ENCODE data around the gene OPRD1. TPM values are rescaled to one million over a fixed set of nuclear protein-coding genes. Genes with fewer than 3 reads are reported as not detected.

The OPRD1 gene
- total RNA-seq, 1 donor from 2014 or later = 0.72 TPM

DNA sequence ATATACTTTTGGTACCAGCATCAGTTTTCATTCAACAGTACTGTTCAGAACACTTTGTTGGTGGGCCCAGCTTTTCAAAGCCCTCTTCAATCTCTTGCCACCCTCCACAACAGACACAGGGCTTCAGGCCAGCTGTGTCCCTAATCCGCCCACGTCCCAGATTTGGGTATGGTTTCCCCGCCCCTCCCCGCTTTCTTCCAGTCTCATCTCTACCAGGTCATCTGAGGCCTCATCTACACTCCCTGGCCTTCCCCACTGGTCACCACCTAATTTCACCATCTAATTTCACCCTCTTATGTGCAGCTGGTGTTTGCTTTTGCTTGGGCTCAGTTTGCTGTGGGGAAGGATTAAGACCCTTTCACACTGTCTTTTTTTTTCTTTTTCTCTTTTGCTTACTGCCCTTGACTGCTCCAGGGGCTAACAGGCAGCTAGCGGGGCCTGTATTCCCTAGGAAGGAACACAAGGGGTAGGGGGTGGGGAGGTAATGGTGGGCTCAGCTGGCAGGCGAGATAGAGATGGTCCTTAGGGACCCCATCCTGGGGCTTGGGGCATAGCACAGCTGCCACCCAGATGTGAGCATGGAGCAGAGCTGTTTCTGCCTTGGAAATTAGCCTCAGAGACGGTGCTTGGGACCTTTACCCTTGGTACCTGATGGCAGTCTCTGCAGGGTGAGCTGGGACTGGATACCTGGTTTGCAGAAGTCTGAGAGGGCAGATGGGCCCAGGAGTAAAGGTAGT, 98.6 kb downstream of the OPRD1 start:
- no peak for DNase-seq

GRCh38 chr1:28913786-28914227, 101.8 kb downstream of the OPRD1 start:
- no peak for DNase-seq

DNA sequence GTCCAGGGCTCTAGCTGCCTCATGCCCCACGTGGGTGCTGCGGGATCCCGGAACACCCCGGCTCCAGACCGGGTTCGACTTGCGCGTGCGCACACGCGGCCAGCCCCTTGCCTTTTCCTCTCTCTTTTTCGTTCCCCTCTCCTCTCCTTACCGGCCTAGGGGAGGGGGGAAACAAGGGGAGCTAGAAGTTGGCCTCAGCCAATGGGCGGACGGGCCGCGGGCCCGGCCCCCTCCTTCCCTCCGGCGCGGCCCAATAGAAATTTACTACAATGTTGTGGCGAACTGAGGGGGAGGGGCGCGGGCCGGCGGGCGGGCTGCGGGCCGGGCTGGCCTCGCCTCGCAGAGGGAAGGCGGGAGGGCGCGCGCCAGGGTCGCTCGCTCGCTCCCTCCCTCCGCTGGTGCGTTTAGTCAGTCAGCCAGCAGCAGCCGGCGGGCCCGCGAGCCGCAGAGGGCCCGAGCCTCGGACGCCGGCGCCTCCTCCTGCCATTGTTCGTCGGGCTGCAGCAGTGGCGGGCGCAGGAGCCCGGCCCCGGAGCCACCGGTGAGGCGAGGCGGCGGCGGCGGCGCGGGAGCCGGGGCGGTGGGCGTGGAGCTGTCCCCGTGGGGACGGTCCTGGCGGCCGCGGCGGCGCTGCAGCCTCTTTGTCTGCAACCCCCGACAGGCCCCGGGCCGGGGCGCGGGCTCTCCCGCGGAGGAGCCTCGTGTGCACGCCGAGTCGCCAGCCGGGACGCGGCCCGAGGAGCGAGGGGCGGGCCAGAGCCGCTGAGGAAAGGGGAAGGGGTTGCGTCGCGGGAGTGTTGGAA, 102.5 kb downstream of the OPRD1 start, which contains the start of gene EPB41:
Gene EPB41 (plus strand): TSS at position 342 of the 803 bp plus-strand sequence. CDS start 72,869 bp downstream, outside the sequence.
- DNase-seq = peak; percentile 98

DNA sequence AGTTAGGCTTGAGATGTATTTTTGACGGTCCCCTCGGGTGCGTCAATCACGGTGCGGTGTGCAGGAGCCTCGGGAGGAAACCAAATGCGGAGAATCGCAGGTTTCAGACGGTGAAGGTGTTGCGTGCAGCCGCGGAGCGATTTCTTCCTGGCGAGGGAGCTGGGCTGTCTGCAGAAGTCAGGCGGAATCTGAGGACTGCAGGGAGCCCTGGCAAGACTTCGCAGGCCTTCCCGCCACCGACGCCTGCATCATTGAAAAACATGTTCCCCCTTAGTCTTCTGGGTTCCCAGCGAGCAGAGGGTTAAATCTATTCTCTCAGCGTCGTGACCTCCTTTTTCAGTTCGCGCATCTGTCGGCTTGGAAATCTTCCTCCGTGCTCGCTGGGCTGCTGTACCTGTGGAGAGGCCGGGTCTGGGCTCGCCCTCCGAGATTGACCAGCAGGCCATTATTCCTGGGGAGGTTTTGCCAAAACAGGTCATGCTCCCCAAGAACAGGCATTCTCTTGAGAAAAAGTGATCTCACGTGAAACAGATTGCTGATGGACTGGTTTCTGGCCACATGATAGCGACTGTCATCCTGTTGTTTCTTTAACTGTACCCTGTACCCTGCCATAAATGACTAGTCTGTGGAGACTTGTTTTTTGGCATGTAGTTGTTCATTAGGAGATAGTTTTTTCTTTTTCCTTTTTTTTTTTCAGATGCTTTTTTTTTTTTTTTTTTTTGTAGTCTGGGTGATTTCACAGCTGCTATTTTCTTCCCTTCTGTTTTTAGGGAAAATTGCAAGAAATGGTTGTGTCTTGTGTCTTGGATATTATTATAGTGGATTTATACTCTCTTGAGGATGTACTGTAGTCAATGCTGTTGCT, 103.3 kb downstream of the OPRD1 start:
- DNase-seq = peak; percentile 61

- no peak for DNase-seq
These were observed 105.8 kb downstream of the OPRD1 start for GRCh38 chr1:28917757-28918118.

Small RNA genes within 50 kb of the gene (small RNA-seq; reads per million reads assigned to genes)
- gene RF00019 (ENCODE audit: low replicate concordance) = not detected

Other genes starting within 250 kb of the OPRD1 start
- gene RAB42, start 219.9 kb upstream of the OPRD1 start, total RNA-seq = 14.2 TPM
- gene TAF12, start 169.1 kb upstream of the OPRD1 start, total RNA-seq = 30.3 TPM
- not detected for gene RNU11, start 163.6 kb upstream of the OPRD1 start, total RNA-seq
- 10.6 TPM for gene GMEB1, start 143.4 kb upstream of the OPRD1 start, total RNA-seq
- gene YTHDF2, start 75.2 kb upstream of the OPRD1 start, total RNA-seq = 54.1 TPM
- 27.7 TPM for gene EPB41, start 102.4 kb downstream of the OPRD1 start, total RNA-seq